ENCODE measurements around the gene FCMR. TPM values are rescaled to one million over a fixed set of nuclear protein-coding genes. Genes with fewer than 3 reads are reported as not detected.
"Not testable (repeated sequence)": the region's sequence is repeated elsewhere in the genome, so short reads cannot be mapped to it uniquely, and the experiment has no call there.

FCMR gene
- total RNA-seq, 1 donor from 2014 or later = not detected

- DNase-seq (ENCODE audit: low spot score, unreplicated experiment) = no peak
- TF ChIP-seq CTCF (IDR thresholded peaks at IDR 0.05; ENCODE audit: unreplicated experiment) = no peak
- no peak overlapping the region for H3K4me3 Mint-ChIP-seq (ENCODE audit: low read depth)
- no peak overlapping the region for H3K27ac Mint-ChIP-seq
- peaks cover 5% of the 10 kb centered on the region for H3K27me3 Mint-ChIP-seq
- H3K4me1 Mint-ChIP-seq (ENCODE audit: low read depth) = no peaks in the 10 kb centered on the region
- no peaks in the 10 kb centered on the region for H3K36me3 Mint-ChIP-seq (ENCODE audit: insufficient read depth)
- H3K9me3 Mint-ChIP-seq (ENCODE audit: low read depth) = no peaks in the 10 kb centered on the region
These were observed 8.6 kb upstream of the FCMR start for GRCh38 chr1:206930210-206930798.

- TF ChIP-seq CTCF (IDR thresholded peaks at IDR 0.05; ENCODE audit: unreplicated experiment) = no peak
- no peak for DNase-seq (ENCODE audit: low spot score, unreplicated experiment)
- Mint-ChIP-seq H3K4me1 (ENCODE audit: low read depth) (no peaks in the 10 kb centered on the region), H3K36me3 (ENCODE audit: insufficient read depth) (no peaks in the 10 kb centered on the region), H3K27me3 (no peaks in the 10 kb centered on the region), H3K4me3 (ENCODE audit: low read depth) (no peak overlapping the region), H3K27ac (no peak overlapping the region), H3K9me3 (ENCODE audit: low read depth) (no peaks in the 10 kb centered on the region)
These were observed 7.8 kb upstream of the FCMR start for GRCh38 chr1:206929524-206929923.

- H3K4me3 Mint-ChIP-seq (ENCODE audit: low read depth) = no peak overlapping the region
- H3K27ac Mint-ChIP-seq = no peak overlapping the region
- no peak for DNase-seq (ENCODE audit: low spot score, unreplicated experiment)
- no peaks in the 10 kb centered on the region for H3K4me1 Mint-ChIP-seq (ENCODE audit: low read depth)
- H3K36me3 Mint-ChIP-seq (ENCODE audit: insufficient read depth) = no peaks in the 10 kb centered on the region
- no peak for TF ChIP-seq CTCF (IDR thresholded peaks at IDR 0.05; ENCODE audit: unreplicated experiment)
- H3K27me3 Mint-ChIP-seq = no peaks in the 10 kb centered on the region
- no peaks in the 10 kb centered on the region for H3K9me3 Mint-ChIP-seq (ENCODE audit: low read depth)
These were observed 4.5 kb upstream of the FCMR start for GRCh38 chr1:206926286-206926685.

- DNase-seq (ENCODE audit: low spot score, unreplicated experiment) = no peak
- no peaks in the 10 kb centered on the region for H3K9me3 Mint-ChIP-seq (ENCODE audit: low read depth)
- H3K36me3 Mint-ChIP-seq (ENCODE audit: insufficient read depth) = no peaks in the 10 kb centered on the region
- H3K27ac Mint-ChIP-seq = no peak overlapping the region
- no peak overlapping the region for H3K4me3 Mint-ChIP-seq (ENCODE audit: low read depth)
- H3K27me3 Mint-ChIP-seq = no peaks in the 10 kb centered on the region
- H3K4me1 Mint-ChIP-seq (ENCODE audit: low read depth) = no peaks in the 10 kb centered on the region
- TF ChIP-seq CTCF (IDR thresholded peaks at IDR 0.05; ENCODE audit: unreplicated experiment) = no peak
These were observed 3.5 kb upstream of the FCMR start for GRCh38 chr1:206925106-206925736.

- TF ChIP-seq CTCF (IDR thresholded peaks at IDR 0.05; ENCODE audit: unreplicated experiment) = no peak
- no peaks in the 10 kb centered on the region for H3K27me3 Mint-ChIP-seq
- H3K4me3 Mint-ChIP-seq (ENCODE audit: low read depth) = no peak overlapping the region
- H3K9me3 Mint-ChIP-seq (ENCODE audit: low read depth) = no peaks in the 10 kb centered on the region
- H3K27ac Mint-ChIP-seq = no peak overlapping the region
- no peak for DNase-seq (ENCODE audit: low spot score, unreplicated experiment)
- H3K4me1 Mint-ChIP-seq (ENCODE audit: low read depth) = no peaks in the 10 kb centered on the region
- H3K36me3 Mint-ChIP-seq (ENCODE audit: insufficient read depth) = no peaks in the 10 kb centered on the region
These were observed 2.9 kb upstream of the FCMR start for GRCh38 chr1:206924592-206925105.

GRCh38 chr1:206923961-206924557 is 2.3 kb upstream of the FCMR start:
- H3K27ac Mint-ChIP-seq; H3K36me3 Mint-ChIP-seq (ENCODE audit: insufficient read depth); H3K9me3 Mint-ChIP-seq (ENCODE audit: low read depth); H3K4me3 Mint-ChIP-seq (ENCODE audit: low read depth); DNase-seq (ENCODE audit: low spot score, unreplicated experiment); H3K27me3 Mint-ChIP-seq; H3K4me1 Mint-ChIP-seq (ENCODE audit: low read depth): not testable (repeated sequence)
